Fibroblast of gingiva (primary cell): ENCODE data around the gene CERS3.
"Not testable (repeated sequence)": the region's sequence is repeated elsewhere in the genome, so short reads cannot be mapped to it uniquely, and the experiment has no call there.

Source experiments
- DNase-seq: peaks from one replicate; pipeline ENCODE4 v3.0.0-alpha.2; 2011; ENCODE audit warnings: low read depth

Gene CERS3

DNA sequence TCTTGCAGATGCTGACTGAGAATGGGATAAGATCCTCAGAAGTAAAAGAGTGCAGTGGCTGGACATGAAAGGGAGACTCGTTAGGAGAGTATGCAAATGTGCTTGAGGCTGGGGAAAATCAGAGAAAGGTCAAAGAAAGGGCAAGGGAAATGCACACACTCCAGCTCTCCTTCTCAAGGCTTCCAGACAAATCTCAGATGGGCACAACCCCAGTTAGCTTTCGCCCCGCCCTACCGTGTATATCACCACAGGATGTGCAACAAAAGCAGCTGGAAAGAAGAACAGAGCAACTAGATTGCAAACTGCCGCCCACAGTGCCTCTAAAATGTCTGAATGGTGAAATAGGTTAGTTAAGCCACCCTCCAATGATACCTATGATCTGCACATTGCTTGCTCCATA is 63.9 kb downstream of the CERS3 start:
- DNase-seq, result no peak

DNA sequence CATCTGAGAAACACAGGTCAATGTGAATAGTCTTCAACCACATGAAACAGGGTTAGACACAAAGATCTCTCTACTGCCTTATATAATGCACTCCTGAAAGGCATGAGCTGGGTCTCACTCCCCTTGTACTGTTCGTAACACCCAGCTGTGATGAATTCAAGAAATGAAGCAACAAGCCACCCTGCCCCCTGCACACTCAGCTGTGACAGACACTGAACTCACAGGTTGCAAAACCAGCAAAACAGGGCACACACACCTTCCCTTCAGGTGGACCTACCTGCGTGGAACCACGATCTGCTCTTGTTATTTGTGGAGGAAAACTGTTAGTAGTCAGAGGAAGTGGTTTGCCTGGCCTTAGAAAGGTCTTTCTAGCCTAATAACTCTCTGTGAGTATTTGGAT is 64.5 kb downstream of the CERS3 start:
- no peak for DNase-seq

DNA sequence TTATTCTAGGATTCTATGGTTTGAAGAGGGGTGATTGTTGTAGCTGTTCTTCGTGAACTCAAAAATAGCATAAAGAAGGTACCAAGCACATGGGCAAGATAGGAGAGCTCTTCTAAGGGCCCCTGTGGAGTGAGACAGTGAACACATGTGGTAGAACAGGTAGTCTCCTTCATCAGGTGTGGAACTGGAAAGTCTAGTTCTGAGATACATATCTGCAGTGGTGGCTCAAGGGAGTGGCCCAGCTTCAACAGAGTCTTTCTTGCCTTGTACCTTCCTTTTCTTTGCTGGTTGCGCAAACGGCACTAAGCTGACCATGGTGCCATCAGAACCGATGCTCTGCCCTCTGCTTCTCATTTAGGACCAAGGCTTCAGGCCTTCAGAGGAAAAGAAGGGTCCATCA is 65.2 kb downstream of the CERS3 start:
- DNase-seq, result no peak

DNA sequence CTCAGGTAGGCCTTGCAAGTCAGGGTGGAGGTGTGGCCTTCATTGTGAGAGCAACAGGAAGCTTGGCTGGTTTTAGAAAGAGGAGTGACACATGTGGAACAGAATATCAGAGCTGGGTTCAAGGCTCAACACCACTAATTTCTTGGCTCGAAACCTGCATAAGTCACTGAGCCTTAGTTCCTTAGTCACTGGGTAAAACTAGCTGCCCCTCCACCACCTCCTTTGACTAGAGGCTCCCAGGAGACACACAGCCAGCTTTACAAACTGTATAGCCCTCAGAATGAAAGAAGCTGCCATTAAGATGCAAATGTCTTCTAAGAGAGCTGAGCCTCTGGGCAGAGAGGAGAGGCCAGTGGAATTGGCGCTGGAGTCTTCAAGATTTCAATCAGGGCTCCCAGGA is 67.7 kb downstream of the CERS3 start:
- DNase-seq, result no peak

DNA sequence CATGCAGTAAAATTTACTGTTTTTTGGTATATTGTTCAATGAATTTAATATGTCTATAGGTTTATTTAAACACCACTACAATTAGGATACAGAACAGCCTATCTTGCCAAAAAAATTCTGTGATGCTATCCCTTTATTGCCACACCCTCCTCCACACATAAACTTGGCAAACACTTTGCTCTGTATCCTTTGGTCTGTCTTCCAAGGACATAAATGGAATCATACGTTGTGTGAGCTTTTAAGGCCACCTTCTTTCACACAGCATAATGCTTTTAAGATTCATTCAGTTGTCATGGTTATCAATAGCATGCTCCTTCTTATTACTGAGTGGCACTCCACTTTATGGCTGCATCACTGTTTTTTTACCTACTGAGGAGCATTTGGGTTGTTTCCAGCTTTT is 71.5 kb downstream of the CERS3 start:
- peak; percentile 27 for DNase-seq

DNA sequence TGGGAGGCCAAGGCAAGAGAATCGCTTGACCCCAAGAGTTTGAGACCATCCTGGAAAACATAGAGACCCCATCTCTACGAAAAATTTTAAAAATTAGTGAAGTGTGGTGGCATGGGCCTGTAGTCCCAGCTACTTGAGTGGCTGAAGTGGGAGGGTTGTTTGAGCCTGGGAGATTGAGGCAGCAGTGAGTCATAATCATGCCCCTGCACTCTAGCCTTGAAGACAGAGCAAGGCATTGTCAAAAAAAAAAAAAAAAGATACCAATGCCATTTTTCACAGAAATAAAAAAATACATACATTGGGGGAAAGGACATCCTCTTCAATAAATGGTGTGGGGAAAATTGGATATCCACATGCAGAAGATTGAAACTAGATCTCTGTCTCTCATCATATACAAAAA is 74.6 kb downstream of the CERS3 start:
- no peak for DNase-seq

DNA sequence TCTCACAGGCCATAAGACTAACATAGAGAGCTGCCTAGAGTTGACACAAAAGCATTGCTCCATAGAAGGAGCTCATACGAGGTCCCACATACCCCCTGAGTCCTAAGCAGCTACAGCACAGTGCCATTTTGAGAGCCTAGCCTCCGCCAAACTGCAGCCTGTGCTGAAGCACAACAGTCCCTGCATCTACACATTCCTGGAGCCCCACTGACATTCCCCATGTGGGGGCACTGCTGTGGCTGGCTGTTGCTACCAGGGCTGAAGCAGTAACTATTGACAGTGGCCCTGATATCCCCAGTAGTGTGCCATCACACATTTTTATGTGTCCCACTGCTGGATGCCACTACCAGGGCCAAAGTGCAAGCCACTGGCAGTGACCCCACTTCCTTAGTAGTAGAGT is 80.3 kb downstream of the CERS3 start:
- no peak for DNase-seq

DNA sequence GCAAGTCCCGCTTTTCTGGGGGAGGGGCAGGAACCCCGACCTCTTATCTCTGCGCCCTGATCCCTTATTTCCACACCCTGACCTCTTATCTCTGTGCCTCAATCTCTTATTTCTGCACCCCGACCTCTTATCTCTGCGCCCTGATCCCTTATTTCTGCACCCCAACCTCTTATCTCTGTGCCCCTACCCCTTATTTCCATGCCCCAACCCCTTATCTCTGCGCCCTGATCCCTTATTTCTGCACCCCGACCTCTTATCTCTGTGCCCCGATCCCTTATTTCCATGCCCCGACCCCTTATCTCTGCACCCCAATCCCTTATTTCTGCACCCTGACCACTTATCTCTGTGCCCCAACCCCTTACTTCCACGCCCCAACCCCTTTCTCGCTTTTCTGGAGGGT is 87.7 kb downstream of the CERS3 start:
- not testable (repeated sequence) for DNase-seq

DNA sequence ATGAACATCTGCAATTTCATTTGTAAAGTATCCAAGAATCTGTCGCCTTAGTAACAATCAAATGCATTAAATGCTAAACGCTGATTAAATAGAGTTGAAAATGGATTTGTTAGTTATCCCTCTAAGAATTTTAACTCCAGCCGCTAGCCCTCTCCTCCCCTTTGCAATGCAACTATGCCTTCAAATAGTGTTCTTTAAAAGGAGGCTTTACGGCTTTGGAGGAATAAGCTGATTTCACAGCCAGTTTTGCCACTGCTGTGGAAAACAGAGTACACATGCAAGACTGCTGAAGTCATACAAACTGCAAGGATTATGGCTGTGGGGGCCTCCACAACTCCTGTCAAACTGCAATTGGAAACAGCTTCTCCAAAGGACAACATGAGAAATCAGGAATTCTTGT is 89.2 kb downstream of the CERS3 start:
- no peak for DNase-seq

DNA sequence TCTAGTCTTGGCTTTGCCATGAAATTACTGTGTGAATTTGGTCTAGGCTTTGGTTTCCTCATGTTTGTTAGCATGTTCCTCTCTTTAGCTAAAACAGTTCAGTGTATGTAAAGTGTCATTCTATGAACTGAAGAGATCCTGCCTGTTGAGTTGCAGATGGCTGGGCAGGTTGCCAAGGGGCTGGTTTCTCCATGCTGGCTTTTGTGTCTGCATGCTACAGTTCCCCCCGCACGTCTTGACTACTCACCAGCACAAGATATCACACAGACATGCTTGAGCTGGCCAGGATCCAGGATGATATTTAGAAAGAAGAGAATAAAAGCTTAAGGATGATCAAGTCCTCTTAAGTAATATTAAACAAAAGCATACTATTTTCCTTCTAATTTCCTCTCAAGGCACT is 90.2 kb downstream of the CERS3 start:
- no peak for DNase-seq

DNA sequence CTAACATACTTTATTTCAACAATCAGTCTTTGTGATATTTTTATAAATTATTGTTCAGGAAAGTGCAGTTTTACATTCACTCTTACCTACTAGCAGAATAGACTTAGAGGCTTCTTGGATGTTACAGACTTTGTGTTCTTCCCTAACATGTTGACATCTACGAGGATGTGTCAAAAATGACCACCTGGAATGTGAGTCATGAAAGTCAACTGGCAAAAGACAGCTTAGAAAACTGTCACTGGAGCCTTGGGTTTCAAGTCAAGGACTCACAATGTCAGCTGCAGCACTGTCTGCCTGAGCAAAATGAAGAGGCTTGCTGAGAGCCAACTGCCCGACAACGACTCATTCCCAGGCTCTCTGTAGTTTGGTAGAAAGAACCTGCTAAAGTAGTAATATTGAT is 91.5 kb downstream of the CERS3 start:
- no peak for DNase-seq

DNA sequence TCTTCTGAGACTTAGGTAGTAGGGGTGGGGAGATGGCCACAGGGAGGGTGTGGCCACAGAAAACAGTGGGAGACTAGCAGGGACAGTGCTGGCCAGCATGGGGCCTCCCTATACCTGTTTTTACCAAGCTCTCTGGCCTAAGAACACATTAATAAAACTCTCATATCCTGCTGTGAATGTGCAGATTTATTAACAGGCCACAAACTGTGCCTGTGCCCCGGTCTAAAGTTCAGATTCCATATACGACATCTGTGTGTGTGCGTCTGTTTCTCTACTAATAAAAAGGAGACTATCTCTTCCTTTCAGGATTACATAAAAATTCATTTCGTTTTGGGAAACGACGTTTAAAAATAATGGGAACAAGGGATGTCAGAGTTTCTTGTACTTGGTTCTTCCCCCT is 94.2 kb downstream of the CERS3 start:
- no peak for DNase-seq

DNA sequence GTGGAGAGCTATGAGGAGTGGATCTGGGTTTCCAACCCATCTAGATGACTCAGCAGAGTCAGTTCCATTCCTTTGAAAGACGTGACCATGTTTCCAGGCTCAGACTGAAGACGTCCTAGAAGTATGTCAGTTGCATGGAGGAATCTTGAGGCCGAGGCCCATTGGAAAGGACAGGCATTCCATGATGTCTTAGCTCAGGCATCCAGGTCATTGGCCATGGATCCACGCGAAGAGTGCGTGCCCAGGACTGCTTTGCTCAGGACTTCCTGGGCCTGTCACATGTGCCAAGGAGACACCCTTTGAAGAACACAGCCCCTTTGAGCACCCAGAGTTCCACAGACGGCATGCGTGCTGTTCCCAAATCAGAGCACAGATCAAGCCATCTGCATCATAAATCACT is 94.7 kb downstream of the CERS3 start:
- DNase-seq, result no peak

DNA sequence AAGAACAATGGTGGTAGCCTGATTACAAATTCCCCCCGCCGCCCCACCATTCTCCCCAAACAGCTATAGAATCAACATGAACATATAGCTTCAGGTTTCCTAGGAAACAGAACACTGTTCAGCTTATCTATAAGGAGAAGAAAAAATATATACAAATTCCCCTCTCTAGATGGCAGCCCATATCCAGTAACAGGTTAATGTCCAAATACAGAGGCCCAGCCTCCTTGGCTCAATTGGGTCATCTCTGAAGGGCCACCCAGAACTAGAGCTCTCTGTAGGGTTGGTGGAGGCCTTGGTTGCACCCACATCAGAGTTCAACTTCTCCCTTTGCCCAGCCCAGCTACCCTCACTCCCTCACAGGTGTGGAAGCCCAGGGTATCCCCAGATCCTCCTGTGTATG is 95.4 kb downstream of the CERS3 start:
- no peak for DNase-seq

DNA sequence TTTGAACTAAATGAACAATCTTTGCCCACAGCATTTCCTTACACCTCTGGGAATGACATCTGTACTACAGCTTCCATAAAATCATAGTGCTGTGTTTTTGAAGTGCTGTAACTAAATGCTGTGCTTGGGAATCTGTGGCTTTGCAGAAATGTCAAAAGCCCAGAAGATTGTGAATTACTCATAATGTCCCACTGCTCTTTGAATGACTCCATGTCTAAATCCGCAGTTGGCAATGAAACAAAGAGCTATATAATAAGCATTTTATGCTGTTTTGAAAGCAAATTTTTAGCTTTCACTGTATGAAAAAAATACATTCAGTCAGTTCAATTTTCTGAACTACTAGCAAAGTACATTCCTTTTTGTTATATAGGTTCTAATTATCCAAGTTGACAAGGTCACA is 98.3 kb downstream of the CERS3 start:
- DNase-seq, result no peak

DNA sequence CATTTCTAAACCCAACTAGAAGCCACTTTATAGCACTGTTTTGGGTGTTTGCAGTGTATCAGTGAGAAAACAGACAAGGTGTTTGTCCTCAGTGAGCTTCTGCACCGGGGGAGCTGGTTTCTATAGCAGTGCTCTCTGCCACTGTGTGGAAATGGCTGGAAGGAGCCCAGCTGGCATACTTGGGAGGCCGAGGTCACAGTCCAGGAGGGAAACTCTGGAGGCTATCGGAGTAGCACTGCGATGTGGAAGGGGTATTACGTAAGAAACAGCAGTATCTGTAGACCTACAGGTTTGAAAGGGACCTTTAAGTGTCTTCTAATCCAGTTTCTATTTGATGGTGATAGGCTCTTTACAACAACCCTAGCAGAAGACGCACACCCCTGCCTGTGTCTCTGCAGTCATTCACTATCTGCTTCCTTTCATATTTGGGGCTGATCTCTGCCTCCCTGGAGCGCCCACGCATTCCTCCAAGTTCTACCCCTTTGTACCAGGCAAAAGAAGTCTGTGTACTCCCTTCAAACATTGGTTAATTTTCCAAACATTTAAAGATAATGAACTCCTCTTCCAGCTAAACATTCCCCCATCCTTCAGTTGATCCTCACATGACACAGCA is 99.5 kb downstream of the CERS3 start:
- no peak for DNase-seq

DNA sequence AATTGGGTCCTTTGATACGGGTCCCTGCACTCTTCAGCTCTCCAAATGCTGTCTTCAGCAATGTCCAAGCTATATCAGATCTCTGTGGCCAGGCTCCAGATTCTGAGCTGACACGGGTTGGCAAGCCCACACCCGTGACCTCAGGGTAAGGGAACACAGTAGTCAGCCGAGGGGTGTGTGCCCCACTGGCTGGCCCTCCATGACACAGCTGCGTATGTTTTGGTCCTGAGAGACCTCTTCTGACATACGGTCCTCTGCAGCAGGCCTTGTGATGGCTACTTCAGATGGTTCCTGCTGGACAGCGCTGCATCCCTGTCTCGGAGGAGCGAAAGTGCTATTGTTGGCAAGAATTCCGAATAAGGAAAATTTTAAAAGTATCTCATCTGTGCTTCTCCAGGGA is 101.8 kb downstream of the CERS3 start:
- no peak for DNase-seq

DNA sequence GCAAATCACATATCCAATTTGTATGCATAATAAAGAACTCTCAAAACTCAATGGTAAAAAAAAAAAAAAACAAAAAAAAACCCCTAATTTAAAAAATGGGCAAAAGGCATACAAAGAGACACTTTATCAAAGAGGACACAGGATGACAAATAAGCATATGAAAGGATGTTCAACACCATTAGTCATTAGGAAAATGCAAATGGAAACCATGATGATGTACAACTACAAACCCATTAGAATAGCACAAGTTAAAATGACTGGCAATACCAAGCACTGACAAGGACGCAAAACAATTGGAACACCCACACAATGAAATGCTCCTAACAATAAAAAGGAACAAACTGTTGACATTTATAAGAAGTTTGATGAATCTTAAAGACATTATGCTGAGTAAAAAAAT is 123.6 kb downstream of the CERS3 start:
- DNase-seq, result no peak

DNA sequence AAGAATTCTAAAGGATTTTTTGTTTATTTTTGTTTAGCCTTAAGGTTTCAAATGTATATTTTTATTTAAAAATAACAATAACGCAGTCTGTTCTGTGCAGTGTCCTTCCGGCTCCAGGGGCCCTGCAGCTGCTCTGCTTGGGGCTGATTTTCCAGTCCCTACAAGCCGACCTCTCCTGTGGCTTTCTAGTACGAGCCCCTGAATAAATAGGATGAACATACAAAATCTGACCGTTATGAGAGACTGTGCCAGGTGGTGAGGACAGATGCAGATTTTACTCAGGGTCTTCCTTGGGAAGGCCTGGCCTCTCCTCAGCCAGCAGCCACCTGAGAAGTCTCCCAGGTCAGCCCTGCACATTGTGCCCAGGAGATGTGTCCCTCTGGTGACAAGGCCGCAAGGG is 127.8 kb downstream of the CERS3 start:
- DNase-seq, result no peak

DNA sequence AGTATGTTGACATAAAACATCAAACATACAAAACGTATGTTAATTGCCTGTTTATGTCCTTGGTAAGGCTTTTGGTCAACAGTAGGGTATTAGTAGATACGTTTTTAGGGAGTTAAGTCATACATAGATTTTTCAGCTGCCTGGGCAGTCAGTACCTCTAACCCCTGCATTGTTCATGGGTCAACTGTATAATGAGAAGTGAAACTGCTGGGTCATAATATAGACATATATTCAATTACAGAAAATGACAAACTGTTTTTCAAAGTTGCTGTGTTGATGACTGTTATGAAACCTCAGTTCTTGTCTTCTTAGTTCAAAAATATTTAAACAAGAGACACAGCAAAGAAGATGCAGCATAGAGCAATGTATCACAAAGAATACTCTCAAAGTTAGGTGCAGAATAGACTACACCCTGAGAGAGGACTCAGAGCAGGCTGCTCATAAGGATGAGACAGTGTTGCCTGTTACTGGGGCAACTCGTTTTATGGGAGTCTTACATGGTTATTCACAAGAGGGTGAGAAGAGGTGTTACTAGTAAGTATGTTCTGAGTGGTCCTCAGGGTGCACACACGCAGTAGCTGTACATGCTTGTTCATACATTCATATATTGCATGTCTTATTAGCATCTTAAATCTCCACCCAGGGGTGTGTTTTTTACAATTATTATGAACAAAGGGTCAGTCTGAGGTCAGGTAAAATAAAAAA is 133.9 kb downstream of the CERS3 start:
- no peak for DNase-seq

DNA sequence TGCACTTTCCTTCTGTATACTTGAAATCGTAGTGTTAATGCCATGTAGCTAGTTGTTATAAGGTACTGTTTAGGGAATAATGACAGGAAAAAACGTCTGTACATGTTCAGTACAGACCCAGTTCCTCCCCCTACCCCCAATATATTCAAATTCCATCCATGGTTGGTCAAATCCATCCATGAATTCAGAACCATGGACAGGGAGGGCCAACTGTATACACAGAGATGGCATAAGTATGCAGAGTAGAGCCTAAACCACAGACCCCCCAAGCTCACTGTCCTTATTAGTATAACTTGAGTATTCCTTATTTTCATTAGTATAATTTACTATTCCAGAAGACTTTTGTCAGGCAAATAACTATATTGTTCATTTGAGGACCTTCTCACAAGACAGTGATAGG is 135.7 kb downstream of the CERS3 start:
- no peak for DNase-seq

DNA sequence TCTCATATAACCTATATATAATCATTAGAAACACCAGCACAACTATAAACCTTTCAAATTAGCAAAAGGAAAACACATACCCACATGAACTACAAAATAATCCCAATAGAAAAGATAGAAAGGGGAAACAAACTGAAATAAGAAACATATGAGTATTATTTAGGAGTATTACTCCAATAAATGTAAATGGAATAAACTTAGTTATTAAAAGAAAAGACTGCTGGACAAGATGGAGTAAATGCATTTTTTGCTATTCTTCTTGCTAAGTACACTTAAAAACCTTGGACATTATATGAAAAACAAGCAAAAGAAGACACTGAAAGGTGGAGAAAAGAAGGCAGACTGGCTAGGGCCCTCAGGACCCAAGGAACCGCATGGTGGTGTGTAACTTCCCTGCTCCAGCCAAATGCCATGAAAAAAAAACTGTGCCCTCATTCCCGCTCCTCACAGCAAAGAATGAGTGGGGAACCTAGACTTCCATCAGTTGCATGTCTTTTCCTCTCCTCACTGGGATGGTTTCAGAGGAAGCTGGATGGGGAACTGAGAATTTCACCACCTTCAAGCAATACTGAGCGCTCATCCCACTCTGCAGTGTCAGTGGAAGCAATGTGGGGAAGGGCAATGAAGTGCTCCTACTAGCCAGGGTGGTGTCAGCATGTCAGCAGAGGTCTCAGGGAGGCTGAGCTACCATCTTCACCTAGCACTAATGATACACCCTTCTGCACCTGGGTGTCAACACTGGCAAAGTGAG is 143.3 kb downstream of the CERS3 start:
- no peak for DNase-seq

DNA sequence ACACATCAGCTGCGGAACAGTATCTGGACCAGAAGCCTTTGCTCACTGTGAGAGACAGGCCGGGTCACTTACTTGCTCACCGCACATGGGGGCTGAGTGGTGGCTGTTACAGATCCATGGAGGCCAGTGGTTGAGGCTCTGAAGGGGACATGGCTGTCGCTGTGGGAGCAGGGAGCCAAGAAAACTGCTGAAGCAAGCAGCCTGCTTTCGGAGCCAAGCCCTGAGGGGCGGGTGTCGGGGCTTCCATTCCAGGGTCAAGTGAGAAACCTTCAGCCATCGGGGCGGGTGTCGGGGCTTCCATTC is 144.7 kb downstream of the CERS3 start:
- no peak for DNase-seq
